Cardiac ventricle fibroblast (primary cell): ENCODE data around the gene TPMT. TPM values are rescaled to one million over a fixed set of nuclear protein-coding genes. Genes with fewer than 3 reads are reported as not detected.

Experiments
- total RNA-seq: library from RNA; depleted of rRNA; stranded (reverse); fragments of >200 nt; gene quantifications from 2 replicates; pipeline ENCODE4 v1.2.3, GENCODE V29; 2015

The TPMT gene
- total RNA-seq: 5.8 and 7.6 TPM in 2 replicates

DNA sequence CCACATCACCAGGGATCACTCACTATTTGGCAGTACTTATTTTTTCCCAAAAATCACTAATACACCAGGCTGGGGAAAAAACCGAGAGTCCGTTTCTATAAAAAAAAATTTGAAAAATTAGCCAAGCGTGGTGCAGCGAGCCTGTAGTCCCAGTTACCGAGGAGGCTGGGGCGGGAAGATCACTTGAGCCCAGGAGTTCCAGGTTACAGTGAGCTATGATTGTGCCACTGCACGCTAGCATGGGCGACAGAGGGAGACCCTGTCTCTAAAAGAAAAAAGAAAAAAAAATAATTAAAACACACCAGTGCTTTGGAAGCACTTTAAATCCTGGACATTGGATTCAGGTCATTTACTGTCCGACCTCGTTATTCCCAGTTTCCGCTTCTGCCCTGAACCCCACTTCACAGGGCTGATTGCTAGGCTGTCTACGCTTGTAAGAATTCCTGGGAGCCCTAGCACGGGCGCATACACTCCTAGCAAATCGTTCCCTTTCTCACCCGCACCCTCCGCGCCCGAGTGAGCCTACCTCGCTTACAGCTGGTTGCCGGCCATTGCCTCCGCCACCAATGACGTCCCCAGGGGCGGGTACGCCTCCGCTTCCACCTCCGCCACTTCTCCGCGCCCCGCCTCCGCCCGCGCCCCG lies at the start of gene TPMT:
Gene TPMT (minus strand): TSS at position 571 of the 643 bp plus-strand sequence. CDS start 5,950 bp downstream, outside the sequence.

DNA sequence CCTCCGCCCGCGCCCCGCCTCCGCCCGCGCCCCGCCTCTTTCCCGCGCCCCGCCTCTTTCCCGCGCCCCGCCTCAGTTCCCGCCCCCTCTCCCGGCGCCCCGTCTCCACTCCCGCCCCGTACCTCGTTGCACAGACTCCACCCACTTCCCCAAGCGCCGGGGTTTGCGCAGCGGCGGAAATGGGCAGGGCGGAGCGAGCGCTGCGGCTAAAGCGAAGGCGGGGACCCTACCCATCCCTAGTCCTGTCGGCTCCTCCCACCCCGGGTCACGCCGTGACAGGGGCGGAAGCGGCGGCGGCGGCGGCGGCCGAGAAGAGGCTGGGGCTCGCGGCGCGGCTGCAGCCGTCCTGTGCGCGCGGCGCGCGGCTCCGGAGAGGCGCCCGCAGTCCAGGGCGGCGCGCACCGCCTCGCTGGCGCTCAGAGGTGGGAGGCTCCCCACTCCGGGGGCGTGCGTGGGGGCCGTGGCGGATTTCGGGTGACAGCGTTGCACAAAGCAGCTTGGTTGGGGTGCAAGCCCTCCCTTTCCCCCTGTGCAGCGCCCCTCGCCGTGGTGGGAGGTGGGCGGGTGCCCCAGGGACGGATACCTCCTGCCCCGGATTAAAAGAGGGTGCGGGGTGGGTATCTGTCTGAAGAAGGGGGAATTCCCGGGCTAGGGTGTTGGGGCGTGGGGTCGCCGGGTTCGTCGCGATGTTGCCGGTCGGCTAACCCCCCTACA lies 430 bp upstream of the TPMT start, which contains the start of gene KDM1B:
Gene KDM1B (plus strand): TSS at position 273 of the 714 bp plus-strand sequence. CDS start 4,474 bp downstream, outside the sequence.

DNA sequence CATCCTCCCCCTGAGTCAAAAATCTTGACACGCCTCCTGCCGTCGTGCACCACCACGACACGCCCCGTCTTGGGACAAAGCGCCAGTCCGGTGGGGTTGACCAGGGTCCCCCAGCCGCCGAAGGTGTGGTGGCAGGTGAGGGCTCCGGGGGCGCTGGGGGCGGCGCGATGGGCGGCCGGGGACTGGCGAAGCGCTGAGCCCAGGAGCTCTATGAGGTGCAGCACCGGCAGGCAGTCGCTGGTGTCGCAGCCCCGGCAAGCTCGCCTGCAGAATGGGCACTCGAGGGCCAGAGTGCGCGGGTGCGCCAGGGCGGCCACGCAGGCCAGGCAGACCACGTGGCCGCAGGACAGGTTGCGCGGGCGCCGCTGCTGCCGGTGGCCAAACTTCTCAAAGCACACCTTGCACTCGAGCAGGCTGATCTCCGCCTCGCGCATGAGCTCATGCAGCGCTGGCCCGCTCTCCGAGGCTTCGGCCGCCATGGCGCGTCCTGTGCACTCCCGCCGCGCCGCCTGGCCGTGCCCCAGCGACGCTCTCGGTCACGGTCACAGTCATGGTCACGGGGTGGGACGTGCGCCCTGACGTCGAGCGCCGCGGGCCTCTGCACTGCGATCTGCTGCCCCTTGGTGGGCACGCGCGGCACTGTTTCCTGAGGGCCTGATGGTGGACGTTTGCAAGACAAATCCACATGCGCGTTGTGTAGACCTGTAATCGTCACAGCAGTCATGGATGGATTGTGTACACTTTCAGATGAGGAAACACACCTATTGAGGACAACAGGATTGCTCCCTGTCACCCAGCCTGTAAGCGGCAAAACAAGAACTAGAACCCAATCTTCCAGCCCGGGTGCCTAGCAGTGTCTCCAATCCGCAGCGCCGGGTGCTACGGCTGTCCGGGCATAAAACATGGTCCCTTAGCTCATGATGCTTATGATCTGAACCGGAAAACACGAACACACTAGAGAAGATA lies 32.5 kb downstream of the TPMT start, which contains the start of gene NHLRC1:
Gene NHLRC1 (minus strand): TSS at position 550 of the 966 bp plus-strand sequence. CDS start 71 bp downstream, at position 479.

Other genes with a start within 250 kb of the TPMT start
- gene KIF13A, start 167.4 kb downstream of the TPMT start, total RNA-seq: 22.7 and 23.6 TPM in 2 replicates
- 1.9 and 4.0 TPM in 2 replicates for gene NHLRC1, start 32.4 kb downstream of the TPMT start, total RNA-seq
- 6.1 and 7.0 TPM in 2 replicates for gene KDM1B, start 345 bp upstream of the TPMT start, total RNA-seq
- gene DEK, start 109.5 kb upstream of the TPMT start, total RNA-seq: 31.3 and 53.6 TPM in 2 replicates
- 0.56 and 0.64 TPM in 2 replicates for gene RNF144B, start 232.3 kb upstream of the TPMT start, total RNA-seq